ENCODE data around the gene MATN1. TPM values are rescaled to one million over a fixed set of nuclear protein-coding genes. Genes with fewer than 3 reads are reported as not detected.

Gene MATN1
- total RNA-seq, 2 experiments from 2014 or later: 0.28 to 0.42 TPM

- intact Hi-C loops (cut with micrococcal nuclease; ENCODE audit: unreplicated experiment): no loop called here
- no peaks in the 10 kb centered on the region for H3K9me2 ChIP-seq (ENCODE audit: insufficient read depth, low read length)
- no peak overlapping the region for H3K27ac ChIP-seq (ENCODE audit: low read depth, low read length, poor library complexity, severe bottlenecking)
- no peak for TF ChIP-seq EZH2phosphoT487 (IDR thresholded peaks at IDR 0.05; ENCODE audit: borderline replicate concordance, low read depth, low read length)
- TF ChIP-seq CTCF (conservative IDR thresholded peaks at IDR 0.05; ENCODE audit: low read length): no peak
- H3K9me3 ChIP-seq (ENCODE audit: low read length): no peaks in the 10 kb centered on the region
- no peaks in the 10 kb centered on the region for H3K36me3 ChIP-seq (ENCODE audit: insufficient read depth, low read length)
- no peaks in the 10 kb centered on the region for H3K79me2 ChIP-seq (ENCODE audit: insufficient read depth, low read depth, low read length)
- no peak overlapping the region for H3K4me2 ChIP-seq (ENCODE audit: low read length)
- no peak for DNase-seq (ENCODE audit: low spot score)
- ChIA-PET POLR2A (no interaction called here), CTCF (ENCODE audit: unreplicated experiment) (no interaction called here)
- no peak overlapping the region for H2AFZ ChIP-seq (ENCODE audit: low read length)
- H3K4me3 ChIP-seq (ENCODE audit: low read depth, low read length, poor library complexity, severe bottlenecking): no peak overlapping the region
- H3K4me1 ChIP-seq (ENCODE audit: insufficient read depth, low read length, poor library complexity, severe bottlenecking): no peaks in the 10 kb centered on the region
- no peaks in the 10 kb centered on the region for H4K20me1 ChIP-seq (ENCODE audit: insufficient read depth, low read length)
- no TSS peak for BruUV-seq (replicated peaks)
These were observed 39.1 kb downstream of the MATN1 start for GRCh38 chr1:30684259-30684658.

- Histone ChIP-seq H3K79me2 (ENCODE audit: insufficient read depth, low read depth, low read length) (no peaks in the 10 kb centered on the region), H3K4me1 (ENCODE audit: insufficient read depth, low read length, poor library complexity, severe bottlenecking) (no peaks in the 10 kb centered on the region), H3K27ac (ENCODE audit: low read depth, low read length, poor library complexity, severe bottlenecking) (no peak overlapping the region), H3K36me3 (ENCODE audit: insufficient read depth, low read length) (no peaks in the 10 kb centered on the region), H3K9me2 (ENCODE audit: insufficient read depth, low read length) (no peaks in the 10 kb centered on the region), H3K4me2 (ENCODE audit: low read length) (no peak overlapping the region), H3K9me3 (ENCODE audit: low read length) (no peaks in the 10 kb centered on the region), H2AFZ (ENCODE audit: low read length) (no peak overlapping the region), H3K4me3 (ENCODE audit: low read depth, low read length, poor library complexity, severe bottlenecking) (no peak overlapping the region), H4K20me1 (ENCODE audit: insufficient read depth, low read length) (no peaks in the 10 kb centered on the region)
- TF ChIP-seq EZH2phosphoT487 (IDR thresholded peaks at IDR 0.05; ENCODE audit: borderline replicate concordance, low read depth, low read length) (no peak), CTCF (conservative IDR thresholded peaks at IDR 0.05; ENCODE audit: low read length) (no peak)
- no peak for DNase-seq (ENCODE audit: low spot score)
- intact Hi-C loops (cut with micrococcal nuclease; ENCODE audit: unreplicated experiment): no loop called here
- POLR2A ChIA-PET: interaction anchor here (0.7 kb wide), 1 partner anchor 152 kb away, joined by 5 read pairs; no protein-coding TSS in a partner anchor
- CTCF ChIA-PET (ENCODE audit: unreplicated experiment): no interaction called here
- BruUV-seq (replicated peaks): no TSS peak
These were observed 39.7 kb downstream of the MATN1 start for GRCh38 chr1:30683699-30684098.

- no peaks in the 10 kb centered on the region for H3K9me3 ChIP-seq (ENCODE audit: low read length)
- no peaks in the 10 kb centered on the region for H3K79me2 ChIP-seq (ENCODE audit: insufficient read depth, low read depth, low read length)
- no peak for TF ChIP-seq CTCF (conservative IDR thresholded peaks at IDR 0.05; ENCODE audit: low read length)
- H3K4me3 ChIP-seq (ENCODE audit: low read depth, low read length, poor library complexity, severe bottlenecking): no peak overlapping the region
- H2AFZ ChIP-seq (ENCODE audit: low read length): no peak overlapping the region
- DNase-seq (ENCODE audit: low spot score): no peak
- no peak overlapping the region for H3K4me2 ChIP-seq (ENCODE audit: low read length)
- no TSS peak for BruUV-seq (replicated peaks)
- ChIA-PET POLR2A (interaction anchor here (0.7 kb wide), 1 partner anchor 150 kb away, joined by 5 read pairs; no protein-coding TSS in a partner anchor), CTCF (ENCODE audit: unreplicated experiment) (no interaction called here)
- H3K36me3 ChIP-seq (ENCODE audit: insufficient read depth, low read length): no peaks in the 10 kb centered on the region
- no peaks in the 10 kb centered on the region for H3K9me2 ChIP-seq (ENCODE audit: insufficient read depth, low read length)
- intact Hi-C loops (cut with micrococcal nuclease; ENCODE audit: unreplicated experiment): no loop called here
- no peaks in the 10 kb centered on the region for H3K4me1 ChIP-seq (ENCODE audit: insufficient read depth, low read length, poor library complexity, severe bottlenecking)
- no peak overlapping the region for H3K27ac ChIP-seq (ENCODE audit: low read depth, low read length, poor library complexity, severe bottlenecking)
- H4K20me1 ChIP-seq (ENCODE audit: insufficient read depth, low read length): no peaks in the 10 kb centered on the region
These were observed 40.7 kb downstream of the MATN1 start for GRCh38 chr1:30682396-30683275.

Data from OCI-LY7 (cell line).